Activated gamma-delta T cell treated with anti-CD3 and anti-CD28 coated beads, Interleukin-2, amount 50 U/mL, for 16 hours (primary cell): ENCODE data around the gene BCL10.

Source experiments
- DNase-seq: peaks from one replicate; pipeline ENCODE4 v3.0.0-alpha.2; 2020; ENCODE audit warnings: low read depth

BCL10 gene

GRCh38 chr1:85297855-85298629 lies 21.6 kb upstream of the BCL10 start:
- peak; percentile 70 for DNase-seq

- no peak for DNase-seq
Measured at GRCh38 chr1:85297538-85297854, 21.1 kb upstream of the BCL10 start.

DNA sequence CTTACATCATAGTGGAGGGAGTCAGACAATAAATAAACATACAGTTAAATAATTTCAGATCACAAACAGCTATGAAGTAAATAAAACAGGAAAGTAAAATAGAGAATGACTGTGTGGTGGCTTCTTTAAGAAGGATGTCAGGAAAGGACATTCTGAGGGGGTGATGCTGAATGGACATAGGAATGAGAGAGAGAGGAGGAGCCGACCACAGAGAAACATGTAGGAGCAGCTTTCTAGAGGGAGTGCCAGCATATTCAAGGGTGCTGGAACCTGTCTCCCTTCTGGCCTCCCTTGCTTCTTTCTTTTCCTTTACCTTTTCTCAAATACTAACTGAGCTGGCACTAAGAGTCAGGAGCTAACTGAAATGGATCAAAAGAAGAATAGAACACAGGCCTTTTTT lies 20.5 kb upstream of the BCL10 start:
- no peak for DNase-seq

DNA sequence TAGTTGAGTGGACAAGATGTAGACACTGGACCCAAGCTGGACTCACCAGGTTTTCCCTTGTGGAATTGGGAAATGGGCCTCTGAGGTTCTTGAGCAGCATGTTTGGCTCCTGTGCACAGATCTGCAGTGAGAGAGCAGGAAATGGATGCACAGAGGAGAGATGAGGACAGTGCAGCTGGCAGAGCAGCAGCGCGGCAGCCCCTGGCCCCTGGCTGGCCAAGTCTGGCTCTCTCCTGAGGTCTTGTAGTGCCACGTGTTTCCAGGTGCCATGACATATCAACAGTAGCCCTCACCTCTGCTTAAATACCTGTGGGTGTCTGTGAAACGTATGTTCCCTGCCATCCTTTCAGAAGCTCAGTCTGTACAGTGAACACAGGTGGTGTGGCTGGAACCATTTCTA lies 19.2 kb upstream of the BCL10 start:
- no peak for DNase-seq

- no peak for DNase-seq
Measured at GRCh38 chr1:85295006-85295431, 18.6 kb upstream of the BCL10 start.

DNA sequence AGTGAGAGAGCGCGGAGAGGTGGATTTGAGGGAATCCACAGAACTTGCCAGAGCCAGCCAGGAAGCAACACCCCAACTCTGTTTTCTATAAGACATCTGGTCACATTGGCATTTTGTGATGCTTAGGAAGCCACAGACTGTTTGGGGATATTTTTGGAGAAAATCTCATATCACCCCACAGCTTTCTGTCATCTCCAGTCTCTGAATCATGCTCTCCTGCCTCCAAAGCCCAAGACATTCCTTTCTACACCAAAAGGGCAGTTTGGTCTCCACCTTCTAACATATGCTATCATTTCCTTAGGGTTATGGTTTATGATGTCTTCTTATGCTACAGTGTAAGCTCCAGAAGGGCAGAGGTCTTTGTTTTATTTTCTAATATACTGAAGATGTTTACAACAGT lies 14.4 kb upstream of the BCL10 start:
- DNase-seq = no peak

GRCh38 chr1:85289848-85290335 lies 13.5 kb upstream of the BCL10 start:
- no peak for DNase-seq

DNA sequence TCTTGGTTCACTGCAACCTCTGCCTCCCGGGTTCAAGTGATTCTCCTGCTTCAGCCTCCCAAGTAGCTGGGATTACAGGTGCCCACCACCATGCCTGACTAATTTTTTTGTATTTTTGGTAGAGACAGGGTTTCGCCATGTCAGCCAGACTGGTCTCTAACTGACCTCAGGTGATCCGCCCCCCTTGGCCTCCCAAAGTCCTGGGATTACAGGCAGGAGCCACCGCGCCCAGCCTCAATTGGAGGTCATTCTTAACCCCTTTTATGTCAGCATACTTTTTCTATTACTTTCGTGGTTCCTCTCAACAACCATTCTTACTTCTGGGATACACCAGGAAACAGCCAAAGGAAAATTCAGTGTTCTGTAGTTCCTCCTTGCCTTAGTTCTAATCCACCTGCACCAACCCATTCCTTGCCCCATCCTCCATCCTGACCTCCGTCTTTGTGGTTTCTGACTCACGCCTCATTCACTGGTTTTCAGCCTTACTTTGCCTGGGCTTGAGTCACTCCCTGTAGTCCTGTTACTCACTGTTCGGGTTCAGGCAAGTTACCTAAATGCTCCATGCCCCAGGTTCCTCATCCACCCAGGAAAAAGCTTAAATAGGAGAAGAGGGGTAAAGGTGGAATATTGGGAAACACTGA lies 12.9 kb upstream of the BCL10 start:
- DNase-seq = no peak

- DNase-seq = no peak
Measured at GRCh38 chr1:85284202-85284601, 7.8 kb upstream of the BCL10 start.

DNA sequence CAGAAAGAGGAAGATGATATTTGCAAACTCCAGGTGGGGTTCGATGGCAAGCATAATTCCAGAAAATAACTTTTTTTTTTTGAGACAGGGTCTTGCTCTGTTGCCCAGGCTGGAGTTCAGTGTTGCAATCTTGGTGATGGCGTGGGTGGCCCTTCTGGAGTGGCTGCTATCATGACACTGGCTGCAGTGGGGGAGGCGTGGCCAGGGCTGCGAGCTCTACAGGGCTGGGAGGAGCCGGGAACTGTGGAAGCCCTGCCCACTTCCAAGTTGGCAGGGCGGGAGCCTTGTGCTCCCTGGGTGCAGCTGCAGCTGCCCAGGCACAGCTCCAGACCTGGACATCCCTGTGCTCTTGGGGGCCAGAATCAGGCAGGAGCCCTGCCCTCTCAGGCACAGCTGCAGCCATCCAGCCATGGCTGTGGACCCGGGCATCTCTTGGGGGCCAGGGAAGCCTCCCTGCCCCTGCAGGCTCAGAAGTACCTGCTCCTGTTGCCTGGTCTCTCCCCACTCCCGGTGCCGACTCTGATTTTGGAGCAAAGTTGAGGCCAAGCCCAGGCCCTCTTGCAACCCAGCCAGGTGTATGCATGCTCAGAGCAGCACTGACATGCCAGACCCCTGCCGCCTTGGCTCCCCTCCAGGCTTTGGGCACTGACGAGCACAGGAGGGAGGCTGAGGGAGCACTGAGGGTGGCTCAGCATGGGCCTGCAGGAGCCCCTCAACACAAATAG lies 7.2 kb upstream of the BCL10 start:
- DNase-seq = no peak

DNA sequence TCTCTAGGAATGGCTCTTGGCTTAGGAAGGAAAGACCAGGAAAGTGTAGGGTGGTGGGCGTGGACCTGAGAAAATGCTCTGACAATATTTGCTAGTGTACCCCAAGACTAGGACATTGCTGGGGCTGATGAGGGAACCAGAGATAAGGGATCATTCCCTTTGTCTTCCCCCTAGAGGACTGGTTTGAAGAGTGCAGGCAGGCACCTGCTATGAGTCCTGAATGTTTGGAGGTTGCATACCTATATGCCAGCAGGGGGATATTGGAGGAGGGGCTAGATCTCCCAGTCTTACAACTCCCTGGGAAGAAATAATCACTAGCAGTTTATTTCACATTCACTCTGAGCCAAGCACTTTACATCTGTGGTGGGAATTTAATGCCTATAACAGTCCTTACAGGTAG lies 6.0 kb upstream of the BCL10 start:
- DNase-seq = no peak

DNA sequence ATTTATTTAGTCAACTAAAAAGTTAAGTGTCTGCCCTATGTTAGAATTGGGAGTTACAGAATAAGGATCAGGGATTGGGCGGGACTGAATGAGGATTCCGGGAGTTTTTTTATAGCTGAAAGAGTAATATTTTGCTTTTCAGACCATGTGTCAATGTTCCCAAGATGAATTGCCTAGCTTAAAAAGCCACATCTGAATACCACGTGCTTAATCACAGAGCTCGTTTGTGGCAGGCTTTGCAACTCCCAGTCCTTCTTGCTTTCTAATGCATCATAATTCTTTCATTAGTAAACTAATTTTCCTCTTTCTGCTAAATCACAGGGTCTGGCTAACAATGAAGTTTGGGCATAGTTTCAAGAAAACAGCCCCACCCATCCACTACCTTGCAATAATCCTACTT lies 4.2 kb upstream of the BCL10 start:
- no peak for DNase-seq

DNA sequence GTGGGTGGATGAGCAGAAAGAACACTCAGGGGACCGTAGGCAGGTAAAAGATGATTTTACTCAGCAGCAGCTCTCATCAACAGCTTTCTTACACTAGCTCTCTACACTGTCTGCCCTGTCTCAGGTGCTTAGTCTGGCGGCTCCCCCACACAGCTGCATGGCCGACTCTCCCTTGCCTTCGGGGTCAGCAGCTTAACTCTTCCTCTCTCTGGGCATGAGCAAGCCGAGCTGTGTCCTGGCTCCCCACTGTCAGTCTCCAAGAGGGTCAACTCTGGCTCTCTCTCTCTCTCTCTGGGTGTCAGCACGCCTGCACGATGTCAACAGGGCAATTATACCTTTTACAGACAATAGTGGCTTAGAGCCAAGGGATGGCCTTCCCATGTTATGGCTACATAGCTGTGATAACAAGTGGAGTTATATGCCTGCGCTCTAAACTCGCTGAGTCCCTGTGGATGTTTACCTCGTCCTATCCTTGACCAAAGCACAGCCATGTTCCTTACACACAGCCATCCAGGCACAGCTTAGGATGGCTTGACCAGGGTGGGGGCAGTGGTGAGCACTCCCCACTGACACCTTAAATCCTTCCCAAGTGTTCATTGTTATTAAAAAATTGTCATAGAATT lies 3.1 kb upstream of the BCL10 start:
- no peak for DNase-seq

DNA sequence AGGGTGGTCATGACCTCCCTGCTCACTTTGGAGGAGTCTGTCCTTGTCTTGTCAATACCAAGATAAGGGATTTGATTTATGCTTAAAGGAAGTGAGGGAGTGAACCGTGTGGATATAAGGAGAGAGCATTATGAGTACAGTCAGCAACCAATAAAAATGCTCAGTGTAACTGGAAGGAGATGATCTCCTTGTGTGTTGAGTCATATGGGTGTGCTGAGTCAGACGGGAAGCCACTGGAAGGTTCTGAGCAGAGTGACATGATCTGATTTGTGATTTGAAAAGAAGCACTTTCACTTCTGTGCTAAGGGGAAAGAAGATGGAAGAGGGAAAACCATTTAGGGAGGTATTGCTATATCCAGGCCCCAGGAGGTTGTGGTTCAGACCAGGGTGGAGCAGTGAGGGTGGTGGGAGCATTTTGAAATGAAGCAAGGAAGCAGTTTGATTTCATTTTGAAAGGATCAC lies 2.5 kb upstream of the BCL10 start:
- DNase-seq = peak; percentile 9

DNA sequence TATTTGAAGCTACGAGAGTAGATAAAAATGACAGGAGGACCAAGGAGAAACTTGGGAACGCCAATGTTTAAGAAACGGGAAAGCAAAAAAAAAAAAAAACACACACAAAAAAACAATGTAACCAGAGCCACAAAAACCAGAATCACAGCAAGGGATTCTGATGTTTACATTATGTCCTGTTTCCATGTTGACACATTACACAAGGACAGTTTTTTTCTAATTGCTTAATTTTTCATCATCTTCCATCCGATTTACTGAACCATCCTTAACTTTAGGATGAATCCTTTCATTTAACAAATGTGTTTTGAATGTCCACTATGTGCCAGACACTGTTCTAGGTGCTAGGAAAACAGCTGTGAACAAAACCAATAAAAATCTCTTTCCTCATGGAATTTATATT lies 1.4 kb upstream of the BCL10 start:
- DNase-seq = no peak

DNA sequence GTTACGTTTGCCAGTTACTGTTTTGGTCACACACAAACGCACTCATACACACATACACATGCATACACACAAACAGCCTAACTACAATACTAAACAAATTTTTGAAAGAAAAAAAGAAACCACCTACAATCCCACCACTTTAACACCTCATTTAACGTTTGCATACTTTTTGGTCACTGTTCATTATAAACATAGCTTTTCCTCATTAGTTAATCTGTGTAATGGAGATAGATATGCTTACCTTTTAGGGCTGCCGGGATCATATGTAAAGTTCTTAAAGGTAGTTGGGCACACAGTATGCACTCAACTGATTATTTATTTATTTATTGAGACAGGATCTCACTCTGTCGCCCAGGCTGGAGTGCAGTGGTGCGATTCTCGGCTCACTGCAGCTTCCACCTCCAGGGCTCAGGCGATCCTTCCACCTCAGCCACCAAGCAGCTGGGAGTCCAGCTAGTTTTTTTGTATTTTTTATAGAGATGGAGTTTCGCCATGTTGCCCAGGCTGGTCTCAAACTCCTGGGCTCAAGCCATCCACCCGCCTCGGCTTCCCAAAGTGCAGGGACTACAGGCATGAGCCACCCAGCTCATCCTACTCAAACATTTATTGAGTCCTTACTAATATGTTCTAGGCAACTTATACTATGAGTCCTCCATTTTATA lies 677 bp upstream of the BCL10 start:
- no peak for DNase-seq

DNA sequence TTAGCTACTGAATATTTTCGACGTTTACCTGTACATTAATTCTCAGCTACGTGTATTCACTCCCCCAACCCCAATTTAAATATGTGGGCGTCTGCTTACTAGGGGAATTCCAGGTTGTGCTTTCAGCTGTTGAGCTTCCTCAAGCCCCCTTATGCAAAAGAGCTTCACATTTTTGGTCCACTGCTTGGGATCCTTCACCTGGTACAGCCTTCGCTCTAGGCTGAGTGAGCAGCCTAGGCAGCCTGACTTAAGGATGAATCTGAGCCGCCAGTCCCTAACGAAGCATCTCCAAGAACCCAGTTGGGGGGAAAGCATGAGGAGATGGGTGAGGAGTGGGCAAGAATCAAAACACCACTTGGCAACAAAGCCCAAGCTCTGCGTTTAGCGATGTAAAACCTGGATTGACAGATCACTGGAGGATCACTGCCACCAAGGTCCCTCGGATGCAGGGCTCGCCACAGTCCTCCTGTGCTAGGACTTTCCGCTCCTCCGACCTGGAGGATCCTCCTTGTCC lies 674 bp downstream of the BCL10 start:
- no peak for DNase-seq

DNA sequence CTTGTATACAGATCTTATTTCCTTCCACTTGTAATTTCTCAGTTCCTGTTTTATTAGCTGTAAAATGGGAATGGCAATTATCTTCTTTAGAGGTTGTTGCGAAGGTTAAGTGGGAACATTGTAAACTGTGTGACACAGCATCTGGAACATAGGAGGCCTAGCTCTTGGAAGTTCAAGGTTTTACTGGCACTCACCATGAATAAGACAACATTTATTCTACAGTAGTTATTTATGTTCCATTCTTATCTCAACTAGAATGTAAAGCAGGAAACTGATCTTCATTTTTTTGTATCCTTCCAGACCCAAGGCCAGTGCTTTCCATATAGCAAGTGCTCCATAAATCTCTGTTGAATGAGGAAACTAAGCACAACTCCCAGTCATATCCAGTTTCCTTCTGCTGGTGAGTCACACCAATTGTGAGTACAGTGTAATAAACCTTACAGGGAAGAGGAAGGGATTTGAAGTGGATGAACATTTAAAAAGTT lies 1.4 kb downstream of the BCL10 start:
- DNase-seq = no peak

DNA sequence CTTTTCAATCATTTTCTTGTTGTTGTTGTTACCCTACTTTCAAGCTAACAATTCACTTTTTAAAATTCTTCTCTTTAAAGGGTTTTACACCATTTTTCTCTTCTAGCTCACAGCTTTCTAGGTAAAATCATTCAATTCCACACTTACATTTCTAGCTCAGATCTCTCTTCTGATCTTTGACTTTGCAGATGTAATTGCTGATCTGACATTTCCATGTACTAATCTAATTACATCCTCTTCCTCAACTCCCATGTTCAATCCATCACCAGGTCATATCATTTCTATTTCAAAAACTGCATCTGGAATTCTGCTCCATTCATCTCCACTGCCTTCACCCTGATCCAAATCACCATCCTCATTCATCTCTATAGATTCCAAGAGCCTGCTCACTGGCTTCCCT lies 3.0 kb downstream of the BCL10 start:
- no peak for DNase-seq

- DNase-seq = no peak
Measured at GRCh38 chr1:85268801-85269585, 7.4 kb downstream of the BCL10 start.

DNA sequence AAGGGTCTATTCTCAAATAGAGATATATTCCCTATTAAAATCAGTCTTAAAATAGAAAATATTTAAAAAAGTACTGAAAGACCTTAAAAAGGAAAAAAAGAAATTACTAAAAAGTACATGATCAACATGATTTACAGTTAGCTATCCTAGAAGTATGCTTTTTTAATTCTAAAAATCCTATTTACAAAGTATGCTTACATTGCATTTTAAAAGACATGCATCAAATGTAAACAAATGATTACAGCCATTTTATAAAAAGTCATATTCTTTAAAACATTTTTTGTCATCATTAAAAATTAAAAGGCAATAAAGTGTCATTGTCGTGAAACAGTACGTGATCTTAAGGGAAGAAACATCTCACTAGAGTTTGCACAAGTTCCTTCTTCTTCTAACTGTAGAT lies 9.1 kb downstream of the BCL10 start:
- no peak for DNase-seq
